NOMO-1 treated with DMSO at 0.1 percent for 48 hours (cell line): ENCODE results near the gene ADGRG2.
A peak's percentile ranks its signal among the peaks of the same experiment; 100 is the strongest.
"Not testable (repeated sequence)": the region's sequence is repeated elsewhere in the genome, so short reads cannot be mapped to it uniquely, and the experiment has no call there.

ENCODE experiments used
- DNase-seq: peaks from one replicate; lab custom pipeline; 2025; ENCODE audit not compliant: unreplicated experiment; lab: John Stamatoyannopoulos, UW

The ADGRG2 gene

DNA sequence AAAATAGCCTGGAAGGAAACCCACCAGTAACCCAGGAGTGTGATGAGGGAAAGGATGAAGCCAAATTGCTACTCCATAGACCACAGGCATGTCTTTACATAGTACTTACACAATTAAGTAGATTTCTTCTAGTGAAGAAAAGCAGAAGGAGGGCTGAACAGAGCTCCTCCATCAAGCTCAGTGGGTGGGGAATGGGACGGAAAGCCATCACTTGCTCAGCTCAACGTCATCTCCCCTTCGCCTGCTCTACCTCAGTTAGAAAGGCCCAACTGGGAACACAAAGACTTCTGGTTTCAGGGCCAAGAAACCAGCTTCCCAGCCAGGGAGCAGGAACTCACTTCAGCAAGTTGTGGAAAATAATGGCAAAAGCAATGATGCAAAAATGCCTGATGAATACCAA, 36.6 kb downstream of the ADGRG2 start:
- DNase-seq, result no peak

- no peak for DNase-seq
Observed at GRCh38 chrX:19075754-19076153, 46.5 kb downstream of the ADGRG2 start.

DNA sequence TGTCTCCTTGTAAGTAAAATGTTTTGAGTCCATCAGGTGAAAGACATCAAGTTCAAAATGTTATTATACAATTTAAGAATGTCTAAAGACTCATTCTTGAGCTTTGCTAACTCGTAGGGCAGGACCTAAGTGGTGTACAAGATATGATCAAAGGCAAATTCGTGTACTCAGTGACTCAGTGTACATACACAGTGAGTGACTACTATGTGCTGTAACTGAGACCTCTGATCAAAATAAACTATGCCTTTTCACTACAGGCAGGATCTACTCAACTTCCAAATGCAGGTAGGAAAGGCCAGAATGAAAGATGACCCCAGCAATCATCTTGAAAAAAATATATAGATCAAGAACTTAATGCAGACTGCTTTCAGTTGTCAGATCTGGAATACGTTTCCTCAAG, 49.9 kb downstream of the ADGRG2 start:
- DNase-seq, result no peak

GRCh38 chrX:19070555-19070994, 51.7 kb downstream of the ADGRG2 start:
- DNase-seq, result no peak

DNA sequence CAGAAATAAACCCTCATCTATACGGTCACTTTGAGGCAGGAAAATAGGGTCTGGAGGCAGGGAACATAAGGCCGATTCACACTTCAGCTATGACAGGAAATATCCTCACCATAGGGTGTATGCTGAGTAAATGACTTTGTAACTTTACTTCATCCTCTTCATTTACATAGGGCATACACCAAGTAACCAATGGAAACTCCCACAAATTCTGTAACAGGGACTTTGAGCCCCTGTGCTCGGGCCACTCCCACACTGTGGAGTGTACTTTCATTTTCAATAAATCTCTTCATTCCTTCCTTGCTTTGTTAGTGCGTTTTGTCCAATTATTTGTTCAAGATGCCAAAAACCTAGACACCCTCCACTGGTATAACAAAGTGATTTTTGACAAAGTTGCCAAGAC, 55.3 kb downstream of the ADGRG2 start:
- DNase-seq, result not testable (repeated sequence)

GRCh38 chrX:19065535-19065934, 56.7 kb downstream of the ADGRG2 start:
- no peak for DNase-seq

GRCh38 chrX:19064175-19064574, 58.1 kb downstream of the ADGRG2 start:
- DNase-seq, result no peak

- DNase-seq, result no peak
Observed at GRCh38 chrX:19063030-19063429, 59.2 kb downstream of the ADGRG2 start.

GRCh38 chrX:19059067-19059466, 63.2 kb downstream of the ADGRG2 start:
- DNase-seq, result no peak

- no peak for DNase-seq
Observed at GRCh38 chrX:19057856-19058255, 64.4 kb downstream of the ADGRG2 start.

DNA sequence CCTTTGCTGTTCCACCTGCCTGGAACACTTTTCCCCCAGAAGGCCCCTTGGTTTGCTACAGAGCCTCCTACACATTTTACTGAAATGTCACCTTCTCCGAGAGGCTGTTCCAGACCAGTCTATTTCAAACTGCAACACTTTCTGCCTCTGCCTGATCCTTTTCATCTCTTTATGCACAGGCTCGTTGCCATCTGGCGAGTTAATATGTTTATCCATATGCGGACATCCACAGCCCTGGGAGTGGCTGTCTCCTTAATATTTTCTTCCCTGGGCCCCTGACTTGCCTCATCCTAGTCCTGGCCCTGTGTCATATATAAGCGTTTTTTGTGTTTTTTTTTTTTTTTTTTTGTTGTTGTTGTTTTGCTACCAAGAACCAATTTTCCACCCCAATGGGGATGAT, 73.2 kb downstream of the ADGRG2 start:
- DNase-seq, result no peak

DNA sequence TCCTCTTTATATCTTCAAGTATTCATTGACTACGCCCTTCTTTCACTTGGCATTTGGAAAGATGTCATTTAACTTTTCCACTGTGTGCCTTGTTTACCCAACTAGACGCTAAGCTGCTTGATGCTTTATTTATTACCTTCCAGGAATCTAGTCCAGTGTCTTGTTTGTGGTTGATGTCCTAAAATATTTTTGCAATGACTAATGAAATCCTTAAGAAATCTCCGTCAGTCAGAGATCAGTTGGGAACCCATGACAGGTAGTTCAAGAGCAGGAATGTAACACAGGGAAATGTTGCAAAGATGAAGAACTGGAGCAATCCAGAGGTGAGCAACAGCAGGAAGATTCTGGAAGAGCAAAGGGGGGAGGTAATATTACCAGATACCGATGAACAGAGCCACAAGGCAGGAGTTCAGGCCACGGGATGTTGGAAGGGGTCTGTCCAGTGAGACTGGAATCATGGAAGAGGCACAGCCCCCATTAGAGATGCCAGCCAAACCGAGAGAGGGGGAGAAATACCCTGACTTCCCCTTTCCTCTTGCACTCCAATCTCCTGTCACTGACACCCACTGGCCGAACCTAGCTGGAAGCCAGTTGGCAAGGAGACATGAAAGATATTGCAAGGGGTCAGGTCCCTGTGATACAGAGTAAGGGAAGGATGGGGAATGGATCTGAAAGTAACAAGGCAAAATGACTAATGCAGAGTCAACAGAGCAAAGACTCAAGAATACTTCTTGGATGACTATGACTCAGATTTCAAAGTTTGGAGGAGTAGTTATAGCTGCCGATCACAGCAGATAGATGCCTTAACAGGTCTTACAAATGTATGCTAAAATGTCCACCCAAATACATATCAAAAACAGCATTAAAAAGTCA, 75.7 kb downstream of the ADGRG2 start:
- peak; percentile 0 for DNase-seq

DNA sequence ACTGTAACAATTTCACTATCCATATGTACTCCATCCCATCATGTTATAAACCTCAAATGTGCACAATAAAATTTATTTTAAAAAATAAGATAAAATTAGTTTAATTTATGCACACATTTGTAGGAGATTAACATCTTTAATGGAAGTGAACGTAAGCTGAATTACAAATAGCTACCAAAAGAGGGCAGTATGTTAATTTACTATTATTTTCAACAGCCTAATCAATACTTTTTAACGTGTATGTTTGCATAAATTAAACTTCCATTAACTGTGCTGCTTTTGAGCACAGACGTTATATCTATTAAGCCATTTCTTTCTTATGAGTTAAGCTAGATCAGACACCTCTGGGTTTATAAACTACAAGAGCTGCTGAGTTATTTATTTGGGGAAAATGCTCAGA, 81.9 kb downstream of the ADGRG2 start:
- DNase-seq, result no peak

DNA sequence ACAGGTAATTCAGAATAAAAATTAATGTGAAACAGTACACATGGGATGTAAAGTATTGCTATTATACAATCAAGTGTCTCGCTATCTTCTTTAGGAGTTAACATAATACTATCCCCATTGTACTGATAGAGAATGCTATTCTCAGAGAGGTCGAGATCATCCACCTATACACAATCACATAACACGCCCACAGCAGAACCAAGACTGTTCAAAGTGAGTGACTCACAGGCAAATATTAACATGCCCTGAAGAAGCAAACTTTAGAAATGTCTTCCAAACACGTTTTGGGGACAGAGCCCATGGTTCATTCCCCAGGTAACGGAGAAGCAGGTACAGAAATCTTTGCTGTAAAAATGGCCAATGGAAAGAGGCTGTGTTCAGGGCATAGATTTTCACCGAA, 88.2 kb downstream of the ADGRG2 start:
- no peak for DNase-seq

GRCh38 chrX:19030805-19031204, 91.5 kb downstream of the ADGRG2 start:
- DNase-seq, result no peak

DNA sequence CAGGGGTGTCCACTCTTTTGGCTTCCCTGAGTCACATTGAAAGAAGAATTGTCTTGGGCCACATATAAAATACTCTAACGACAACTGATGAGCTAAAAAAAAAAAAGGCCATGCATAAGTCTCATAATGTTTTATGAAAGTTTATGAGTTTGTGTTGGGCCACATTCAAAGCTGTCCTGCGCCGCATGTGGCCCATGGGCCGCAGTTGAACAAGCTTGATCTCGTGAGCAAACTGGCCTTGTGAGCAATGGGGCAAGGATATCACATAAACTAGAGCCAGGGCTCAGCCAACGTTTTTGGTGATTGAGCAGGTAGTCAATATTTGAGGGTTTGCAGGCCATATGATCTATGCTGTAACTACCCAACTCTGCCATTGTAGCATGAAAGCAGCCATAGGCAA, 93.7 kb downstream of the ADGRG2 start:
- no peak for DNase-seq

GRCh38 chrX:19024366-19024765, 97.9 kb downstream of the ADGRG2 start:
- DNase-seq, result no peak

GRCh38 chrX:19019996-19020395, 102.3 kb downstream of the ADGRG2 start:
- no peak for DNase-seq

DNA sequence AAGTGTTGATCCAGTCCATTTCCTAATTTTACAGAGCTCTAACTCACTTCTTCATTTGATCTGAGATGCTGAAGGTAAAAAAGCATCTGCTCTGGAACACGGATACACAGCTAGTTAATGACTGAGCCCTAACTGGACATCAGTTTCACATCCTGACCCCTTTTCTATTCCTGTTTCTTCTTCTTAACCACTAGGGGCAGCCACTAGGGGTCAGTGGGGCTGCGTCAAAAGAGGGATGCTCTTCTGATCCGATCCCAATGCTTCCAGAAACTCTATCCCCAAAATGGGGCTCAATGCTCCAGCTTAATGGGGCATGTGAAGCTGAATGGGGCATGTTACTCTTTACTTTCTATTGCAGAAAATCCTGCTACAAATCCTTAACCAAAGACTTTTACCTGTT, 105.0 kb downstream of the ADGRG2 start:
- peak; percentile 2 for DNase-seq

DNA sequence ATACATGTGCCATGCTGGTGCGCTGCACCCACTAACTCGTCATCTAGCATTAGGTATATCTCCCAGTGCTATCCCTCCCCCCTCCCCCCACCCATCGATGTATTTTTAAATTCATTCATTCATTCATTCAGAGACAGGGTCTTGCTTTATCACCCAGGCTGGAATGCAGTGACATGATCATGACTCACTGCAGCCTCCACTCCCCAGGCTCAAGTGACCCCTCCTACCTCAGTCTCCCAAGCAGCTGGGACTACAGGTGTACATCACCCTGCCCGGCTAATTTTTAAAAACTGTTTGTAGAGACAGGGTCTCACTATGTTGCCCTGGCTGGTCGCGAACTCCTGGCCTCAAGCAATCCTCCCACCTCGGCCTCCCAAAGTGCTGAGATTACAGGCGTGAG, 105.7 kb downstream of the ADGRG2 start:
- DNase-seq, result not testable (repeated sequence)

GRCh38 chrX:19007868-19008267, 114.4 kb downstream of the ADGRG2 start:
- DNase-seq, result no peak

DNA sequence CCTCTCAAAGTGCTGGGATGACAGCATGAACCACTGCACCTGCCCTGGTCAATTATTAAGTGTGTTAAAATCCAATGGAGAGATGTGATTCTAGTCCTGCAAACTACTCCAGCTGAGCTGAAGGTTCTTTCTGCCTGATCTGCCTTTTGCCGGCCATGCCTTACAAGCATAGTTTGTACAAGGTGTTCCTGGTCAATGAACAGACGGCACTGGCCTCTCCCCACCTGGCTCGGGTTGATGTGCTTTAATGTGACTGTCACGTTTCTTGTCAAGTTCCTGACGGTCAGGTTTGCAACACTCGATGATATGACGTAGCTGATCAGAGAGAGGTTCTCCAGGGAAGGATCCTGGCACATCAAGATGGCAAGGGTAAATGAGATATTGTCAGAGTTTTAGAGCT, 115.3 kb downstream of the ADGRG2 start:
- DNase-seq, result no peak

- DNase-seq, result peak; percentile 5
Observed at GRCh38 chrX:19005909-19006308, 116.4 kb downstream of the ADGRG2 start.
